Tibial nerve (tissue), 4 donors: Measurements from ENCODE around the gene ADGRG3. TPM values are rescaled to one million over a fixed set of nuclear protein-coding genes. Genes with fewer than 3 reads are reported as not detected.

Experiments
- DNase-seq, 2 donors: peaks; one replicate each; pipeline ENCODE4 v3.0.0-alpha.2; 2019; ENCODE audit warnings: low spot score in 2 of 2
- H3K27ac ChIP-seq, 4 donors: fragments of 200-600 bp; sonication (generic) in 3 of 4; one replicate each; pipeline ENCODE4 v1.5.1; 2017 to 2019; ENCODE audit warnings: mild to moderate bottlenecking in 1 of 4
- H3K27me3 ChIP-seq, 2 donors: fragments of 200-600 bp; sonication (generic) in 1 of 2; one replicate each; pipeline versions ENCODE4 v1.5.1 to v1.6.0; 2017 to 2019
- H3K36me3 ChIP-seq, 3 donors: fragments of 200-600 bp; sonication (generic); one replicate each; pipeline ENCODE4 v1.5.1; 2018 to 2019
- H3K4me1 ChIP-seq, 4 donors: fragments of 200-600 bp; sonication (generic) in 3 of 4; one replicate each; pipeline ENCODE4 v1.5.1; 2017 to 2019
- H3K4me3 ChIP-seq, 4 donors: fragments of 200-600 bp; sonication (generic) in 3 of 4; one replicate each; pipeline ENCODE4 v1.5.1; 2017 to 2019; ENCODE audit warnings: mild to moderate bottlenecking in 1 of 4, moderate library complexity in 1 of 4
- H3K9me3 ChIP-seq, 4 donors: fragments of 200-600 bp; sonication (generic) in 3 of 4; one replicate each; pipeline ENCODE4 v1.5.1; 2017 to 2019
- EP300 ChIP-seq, 2 donors: sonication (generic); formaldehyde crosslinking; IDR thresholded peaks; one replicate each; pipeline ENCODE4 v1.6.1; 2017; ENCODE audit warnings: antibody characterized with exemption in 2 of 2, mild to moderate bottlenecking in 1 of 2
- POLR2A ChIP-seq, 2 donors: fragments of 450-650 bp; IDR thresholded peaks; one replicate each; pipeline ENCODE4 v1.6.1; 2017; ENCODE audit warnings: antibody characterized with exemption in 2 of 2, mild to moderate bottlenecking in 2 of 2, moderate library complexity in 2 of 2
- WGBS, 2 donors: methylation state at CpG; one replicate each; pipeline ENCODE4 v1.1.5; 2018; 5-methylcytosine and 5-hydroxymethylcytosine counted together
- total RNA-seq, 4 donors: library from RNA; depleted of rRNA; stranded (reverse); fragments of >200 nt; gene quantifications; one replicate each; pipeline ENCODE4 v1.1.0, GENCODE V29; 2016
- TF ChIP-seq, protein P1 (sequence below), 5 experiments: fragments of 200-600 bp in 3 of 5; fragments of 450-650 bp in 2 of 5; sonication (generic) in 3 of 5; IDR thresholded peaks; one replicate each; pipeline ENCODE4 v1.5.1; 2016 to 2019; ENCODE audit warnings: antibody characterized with exemption in 5 of 5, mild to moderate bottlenecking in 3 of 5, moderate library complexity in 2 of 5

Gene ADGRG3
- total RNA-seq, 4 donors from 2014 or later: 0.21 to 1.8 (median 0.90) TPM; not detected in 1

DNA sequence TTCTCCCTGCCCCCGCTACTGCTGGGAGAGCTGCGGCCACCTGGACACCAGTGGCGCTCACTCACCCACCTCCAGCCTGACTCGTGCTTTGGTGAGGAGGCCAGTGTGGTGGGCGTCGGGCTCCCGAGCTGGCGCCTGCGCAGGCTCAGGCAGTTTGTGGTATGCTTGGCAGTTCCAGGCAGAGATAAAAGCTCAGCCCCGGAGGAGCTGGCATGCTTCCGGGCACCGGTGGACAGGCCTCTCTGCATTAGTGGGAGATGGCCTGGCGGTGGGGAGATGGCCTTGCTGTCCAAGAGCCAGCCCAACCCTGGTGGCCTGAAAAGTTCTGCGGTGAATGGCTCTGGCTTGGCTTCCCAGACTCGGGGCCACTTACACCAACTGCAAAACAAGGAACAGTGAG is 35.5 kb upstream of the ADGRG3 start:
- Histone ChIP-seq H3K27ac (peak overlapping the region in 2 of 4 donors; percentile 86 to 95), H3K4me1 (peaks cover 0 to 85% (median 57%) of the 10 kb centered on the region in 4 donors)

DNA sequence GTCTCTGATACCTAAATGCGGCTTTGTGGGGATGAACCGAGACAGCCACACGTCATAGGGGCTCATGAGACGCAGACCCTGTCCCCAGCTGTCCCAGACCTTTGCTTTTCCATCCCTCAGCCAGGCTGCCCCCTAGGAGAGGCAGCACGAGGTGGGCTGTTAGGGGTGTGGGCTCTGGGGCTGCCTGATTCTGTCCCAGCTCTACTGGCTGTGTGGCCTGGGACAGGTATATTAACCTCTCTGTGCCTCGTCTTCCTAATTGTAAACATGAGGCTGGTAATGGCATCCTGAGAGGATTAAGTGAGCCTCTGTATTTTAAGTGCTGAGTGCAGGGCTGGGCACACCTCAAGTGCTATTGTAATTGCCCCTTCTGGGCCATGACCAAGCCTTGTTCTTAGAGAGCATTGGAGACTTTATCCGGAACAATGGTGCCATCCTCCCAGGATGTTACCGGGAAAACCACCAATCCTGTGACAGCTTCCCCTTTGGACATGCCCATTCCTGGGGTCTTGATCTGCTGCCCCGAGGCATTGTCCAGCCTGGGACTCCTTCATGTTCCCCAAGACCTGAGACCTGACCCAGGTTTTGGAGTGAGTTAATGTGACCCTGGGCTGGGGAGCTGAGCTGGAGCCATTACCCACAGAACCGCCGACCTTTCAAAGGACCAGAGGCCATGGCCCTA is 34.6 kb upstream of the ADGRG3 start:
- no peaks in the 10 kb centered on the region for H3K36me3 ChIP-seq
- WGBS, 2 donors: 80 to 83% methylated on average over 8 to 11 of the region's 11 CpGs
- DNase-seq: no peak
- H3K9me3 ChIP-seq: no peaks in the 10 kb centered on the region
- peaks cover 0 to 85% (median 59%) of the 10 kb centered on the region in 4 donors for H3K4me1 ChIP-seq
- H3K27me3 ChIP-seq: peaks cover 0 to 7% of the 10 kb centered on the region in 2 donors
- TF ChIP-seq EP300 (IDR thresholded peaks at IDR 0.05) (no peak), POLR2A (IDR thresholded peaks at IDR 0.05) (no peak)
- TF ChIP-seq, protein P1, sequence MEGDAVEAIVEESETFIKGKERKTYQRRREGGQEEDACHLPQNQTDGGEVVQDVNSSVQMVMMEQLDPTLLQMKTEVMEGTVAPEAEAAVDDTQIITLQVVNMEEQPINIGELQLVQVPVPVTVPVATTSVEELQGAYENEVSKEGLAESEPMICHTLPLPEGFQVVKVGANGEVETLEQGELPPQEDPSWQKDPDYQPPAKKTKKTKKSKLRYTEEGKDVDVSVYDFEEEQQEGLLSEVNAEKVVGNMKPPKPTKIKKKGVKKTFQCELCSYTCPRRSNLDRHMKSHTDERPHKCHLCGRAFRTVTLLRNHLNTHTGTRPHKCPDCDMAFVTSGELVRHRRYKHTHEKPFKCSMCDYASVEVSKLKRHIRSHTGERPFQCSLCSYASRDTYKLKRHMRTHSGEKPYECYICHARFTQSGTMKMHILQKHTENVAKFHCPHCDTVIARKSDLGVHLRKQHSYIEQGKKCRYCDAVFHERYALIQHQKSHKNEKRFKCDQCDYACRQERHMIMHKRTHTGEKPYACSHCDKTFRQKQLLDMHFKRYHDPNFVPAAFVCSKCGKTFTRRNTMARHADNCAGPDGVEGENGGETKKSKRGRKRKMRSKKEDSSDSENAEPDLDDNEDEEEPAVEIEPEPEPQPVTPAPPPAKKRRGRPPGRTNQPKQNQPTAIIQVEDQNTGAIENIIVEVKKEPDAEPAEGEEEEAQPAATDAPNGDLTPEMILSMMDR (IDR thresholded peaks at IDR 0.05): no peak
- H3K4me3 ChIP-seq: no peak overlapping the region
- H3K27ac ChIP-seq: peak overlapping the region in 3 of 4 donors; percentile 21 to 95 (median 86)

More for the DNA sequence above, 35.5 kb upstream of the ADGRG3 start:
- Histone ChIP-seq H3K4me3 (no peak overlapping the region), H3K36me3 (no peaks in the 10 kb centered on the region), H3K27me3 (peaks cover 0 to 12% of the 10 kb centered on the region in 2 donors), H3K9me3 (no peaks in the 10 kb centered on the region)
- 67 to 79% methylated on average over 13 to 14 of the region's 15 CpGs for WGBS, 2 donors
- TF ChIP-seq, protein P1 (IDR thresholded peaks at IDR 0.05): no peak
- TF ChIP-seq EP300 (IDR thresholded peaks at IDR 0.05) (no peak), POLR2A (IDR thresholded peaks at IDR 0.05) (no peak)
- no peak for DNase-seq

DNA sequence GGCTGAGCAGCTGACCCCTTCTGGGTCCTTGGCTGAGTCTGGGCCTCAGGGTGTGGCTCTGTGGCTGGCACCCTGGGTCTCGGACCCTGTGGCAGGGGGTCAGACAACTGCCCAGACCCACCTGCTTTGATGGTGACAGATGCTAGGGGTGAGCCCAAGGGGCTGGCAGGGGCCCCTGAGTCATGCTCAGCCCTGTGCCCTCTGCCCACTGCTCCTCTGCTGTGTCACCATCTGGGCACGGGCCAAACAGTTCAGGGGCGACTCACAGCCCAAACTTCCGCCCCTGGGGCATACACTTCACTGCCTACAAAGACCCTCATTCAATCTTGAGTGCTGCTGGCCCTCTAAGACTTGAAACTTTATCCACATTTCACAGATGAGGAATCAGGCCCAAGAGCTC is 33.9 kb upstream of the ADGRG3 start:
- peaks cover 0 to 85% (median 61%) of the 10 kb centered on the region in 4 donors for H3K4me1 ChIP-seq
- H3K4me3 ChIP-seq: no peak overlapping the region
- WGBS, 2 donors: 42 to 47% methylated on average over 4 of the region's 4 CpGs
- no peaks in the 10 kb centered on the region for H3K36me3 ChIP-seq
- H3K27ac ChIP-seq: peak overlapping the region in 3 of 4 donors; percentile 21 to 95 (median 86)
- no peak for TF ChIP-seq POLR2A (IDR thresholded peaks at IDR 0.05)
- TF ChIP-seq EP300 (IDR thresholded peaks at IDR 0.05): peak in 1 of 2 donors; percentile 8
- TF ChIP-seq, protein P1 (IDR thresholded peaks at IDR 0.05): no peak
- no peaks in the 10 kb centered on the region for H3K9me3 ChIP-seq
- H3K27me3 ChIP-seq: peaks cover 0 to under 1% of the 10 kb centered on the region in 2 donors
- DNase-seq: no peak

DNA sequence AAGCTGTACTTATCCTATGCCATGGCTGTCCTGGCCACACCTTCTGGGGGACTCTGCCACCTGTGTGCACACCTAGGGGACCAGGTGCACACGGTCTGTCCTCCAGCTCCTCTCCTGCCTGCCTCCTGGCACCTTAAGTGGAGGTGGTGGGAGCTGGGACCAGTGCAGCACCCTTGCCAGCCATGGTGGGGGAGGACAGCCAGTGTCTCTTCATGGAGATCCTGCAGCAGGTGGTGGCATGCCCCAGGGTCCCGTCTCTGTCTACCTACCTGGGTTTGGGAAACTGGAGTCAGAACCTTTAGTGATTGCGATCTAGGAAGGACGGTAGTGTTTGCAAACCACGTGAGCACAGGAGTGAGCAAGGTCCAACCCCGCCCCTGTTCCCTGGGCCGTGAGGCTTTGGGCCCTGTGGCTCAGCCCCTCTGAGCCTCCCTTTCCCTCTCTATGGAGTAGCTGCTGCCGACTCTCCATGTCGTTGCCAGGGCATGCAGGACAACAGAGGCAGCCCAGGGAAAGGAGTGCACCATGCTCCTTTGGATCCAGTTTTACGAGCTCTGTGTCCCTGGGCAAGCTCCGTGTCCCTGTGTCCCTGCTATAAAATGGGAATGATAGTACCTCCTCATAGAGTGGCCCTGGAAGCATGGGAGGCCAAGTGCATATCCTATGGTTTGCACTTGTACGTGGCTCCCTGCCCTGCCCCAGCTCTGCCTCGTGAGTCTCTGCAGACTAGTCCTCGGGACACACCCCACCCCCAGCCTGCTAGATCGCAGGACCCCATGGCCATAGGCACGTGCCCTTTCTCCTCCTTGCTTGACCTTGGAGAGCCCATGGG is 32.6 kb upstream of the ADGRG3 start:
- 62 to 79% methylated on average over 12 to 16 of the region's 16 CpGs for WGBS, 2 donors
- TF ChIP-seq POLR2A (IDR thresholded peaks at IDR 0.05) (no peak), EP300 (IDR thresholded peaks at IDR 0.05) (no peak)
- no peaks in the 10 kb centered on the region for H3K27me3 ChIP-seq
- peaks cover 0 to 90% (median 66%) of the 10 kb centered on the region in 4 donors for H3K4me1 ChIP-seq
- peak overlapping the region in 3 of 4 donors; percentile 75 to 95 (median 86) for H3K27ac ChIP-seq
- H3K4me3 ChIP-seq: no peak overlapping the region
- no peaks in the 10 kb centered on the region for H3K9me3 ChIP-seq
- no peak for DNase-seq
- H3K36me3 ChIP-seq: no peaks in the 10 kb centered on the region

DNA sequence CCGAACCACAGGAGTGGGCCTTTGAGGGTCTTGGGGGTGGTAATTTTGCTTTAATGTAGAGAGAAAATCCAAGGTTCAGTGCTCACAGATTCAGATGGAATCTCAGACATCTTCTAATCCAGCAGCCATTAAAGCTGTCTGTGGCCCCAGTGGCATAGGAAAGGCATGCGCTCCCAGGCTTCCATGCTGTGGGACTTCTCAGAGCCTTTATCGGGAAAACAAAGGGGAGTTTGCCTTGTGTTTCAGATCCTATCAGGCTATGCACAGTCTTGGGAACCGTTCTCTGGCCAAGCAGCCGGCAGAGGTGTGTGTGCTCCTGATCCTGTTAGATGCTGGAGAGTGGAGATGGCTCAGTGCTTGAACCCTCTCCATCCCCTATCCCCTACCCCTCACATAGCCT is 31.9 kb upstream of the ADGRG3 start:
- H3K4me1 ChIP-seq: peaks cover 0 to 83% (median 64%) of the 10 kb centered on the region in 4 donors
- 79 to 81% methylated on average over 5 of the region's 5 CpGs for WGBS, 2 donors
- DNase-seq: no peak
- peak overlapping the region; percentile 70 to 95 (median 80) for H3K27ac ChIP-seq
- no peaks in the 10 kb centered on the region for H3K9me3 ChIP-seq
- no peak overlapping the region for H3K4me3 ChIP-seq
- H3K27me3 ChIP-seq: no peaks in the 10 kb centered on the region
- TF ChIP-seq EP300 (IDR thresholded peaks at IDR 0.05): no peak
- TF ChIP-seq, protein P1 (IDR thresholded peaks at IDR 0.05): no peak
- no peak for TF ChIP-seq POLR2A (IDR thresholded peaks at IDR 0.05)
- no peaks in the 10 kb centered on the region for H3K36me3 ChIP-seq
